HFFc6 (cell line): ENCODE measurements around the gene ASB10. TPM values are rescaled to one million over a fixed set of nuclear protein-coding genes. Genes with fewer than 3 reads are reported as not detected.
A peak's percentile ranks its signal among the peaks of the same experiment; 100 is the strongest.

Source experiments
- DNase-seq: peaks from one replicate; pipeline ENCODE4 v3.0.0-alpha.2; 2018
- H3K27ac Mint-ChIP-seq: 2 replicates; pipeline ENCODE4 v1.8.0; 2020; ENCODE audit warnings: mild to moderate bottlenecking, mixed read lengths
- H3K27me3 Mint-ChIP-seq: 2 replicates; pipeline ENCODE4 v1.8.0; 2021; ENCODE audit warnings: mild to moderate bottlenecking, moderate library complexity, mixed read lengths; ENCODE audit not compliant: insufficient read depth
- H3K36me3 Mint-ChIP-seq: 2 replicates; pipeline ENCODE4 v1.8.0; 2021; ENCODE audit warnings: low read depth, mixed read lengths
- H3K4me1 Mint-ChIP-seq: 2 replicates; pipeline ENCODE4 v1.8.0; 2020; ENCODE audit warnings: low read depth, mixed read lengths
- H3K4me3 Mint-ChIP-seq: 2 replicates; pipeline ENCODE4 v1.8.0; 2020; ENCODE audit warnings: mild to moderate bottlenecking, moderate library complexity, mixed read lengths
- H3K9me3 Mint-ChIP-seq: 2 replicates; pipeline ENCODE4 v1.8.0; 2020; ENCODE audit warnings: mild to moderate bottlenecking, mixed read lengths
- total RNA-seq, 6 experiments: library from RNA; stranded (reverse); fragmentation: NEBNext Ultra II Directional; extraction: Animal tissue kit (Norgen Biotek cat#: 25700); gene quantifications; 2 replicates in 1 of 6; 3 replicates in 5 of 6; pipeline ENCODE4 v1.2.3, GENCODE V29; 2021
- TF ChIP-seq, protein P1 (sequence below): fragments of 200-600 bp; sonication (generic); IDR thresholded peaks from 2 replicates; pipeline ENCODE4 v1.5.0; 2021; ENCODE audit warnings: antibody characterized with exemption, mild to moderate bottlenecking

The ASB10 gene
- total RNA-seq, 6 experiments from 2014 or later, result not detected

DNA sequence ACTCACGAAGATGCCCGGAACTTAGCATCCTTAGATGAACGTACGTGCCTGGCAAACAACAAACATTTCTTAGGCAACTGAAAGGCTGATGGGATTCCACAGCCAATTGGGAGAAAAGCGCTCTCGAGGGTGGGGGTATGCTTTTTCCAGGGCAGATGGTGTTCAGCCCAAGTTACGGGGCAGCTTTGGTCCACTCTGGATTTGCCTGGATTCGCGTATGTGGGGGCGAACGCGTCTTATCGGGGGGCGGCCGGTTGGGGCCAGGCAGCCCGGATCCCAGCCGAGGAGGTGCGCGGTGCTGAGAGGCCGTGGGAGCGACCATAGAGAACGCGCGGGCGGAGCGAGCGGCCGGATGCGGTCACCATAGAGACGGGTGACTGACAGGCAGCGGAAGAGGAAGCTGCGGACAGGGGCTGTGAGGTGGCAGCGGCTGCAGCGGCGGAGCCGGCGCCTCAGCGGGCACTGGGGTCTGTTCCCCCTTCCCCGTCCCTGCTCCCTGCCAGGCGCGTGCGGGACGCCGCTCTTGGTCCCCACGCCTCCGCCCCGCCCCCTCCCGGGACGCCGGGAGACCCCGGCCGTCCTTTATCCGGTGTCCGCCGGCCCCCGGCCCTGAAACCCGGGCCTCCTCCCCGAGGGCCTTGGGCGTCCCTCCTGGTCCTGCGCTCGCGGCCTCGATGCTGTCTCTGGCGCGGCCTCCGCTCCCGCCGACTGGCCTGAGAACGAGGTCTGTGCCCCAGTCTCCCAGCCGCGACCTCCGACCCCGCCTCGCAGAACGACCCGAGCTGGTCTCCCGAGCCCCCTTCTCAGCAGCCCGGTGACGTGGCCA, 45.3 kb upstream of the ASB10 start, which contains the start of gene CHPF2:
TSS of gene CHPF2 (plus strand) at position 393 of the 826 bp plus-strand sequence. CDS start 1,529 bp downstream, outside the sequence.
- TF ChIP-seq, protein P1, sequence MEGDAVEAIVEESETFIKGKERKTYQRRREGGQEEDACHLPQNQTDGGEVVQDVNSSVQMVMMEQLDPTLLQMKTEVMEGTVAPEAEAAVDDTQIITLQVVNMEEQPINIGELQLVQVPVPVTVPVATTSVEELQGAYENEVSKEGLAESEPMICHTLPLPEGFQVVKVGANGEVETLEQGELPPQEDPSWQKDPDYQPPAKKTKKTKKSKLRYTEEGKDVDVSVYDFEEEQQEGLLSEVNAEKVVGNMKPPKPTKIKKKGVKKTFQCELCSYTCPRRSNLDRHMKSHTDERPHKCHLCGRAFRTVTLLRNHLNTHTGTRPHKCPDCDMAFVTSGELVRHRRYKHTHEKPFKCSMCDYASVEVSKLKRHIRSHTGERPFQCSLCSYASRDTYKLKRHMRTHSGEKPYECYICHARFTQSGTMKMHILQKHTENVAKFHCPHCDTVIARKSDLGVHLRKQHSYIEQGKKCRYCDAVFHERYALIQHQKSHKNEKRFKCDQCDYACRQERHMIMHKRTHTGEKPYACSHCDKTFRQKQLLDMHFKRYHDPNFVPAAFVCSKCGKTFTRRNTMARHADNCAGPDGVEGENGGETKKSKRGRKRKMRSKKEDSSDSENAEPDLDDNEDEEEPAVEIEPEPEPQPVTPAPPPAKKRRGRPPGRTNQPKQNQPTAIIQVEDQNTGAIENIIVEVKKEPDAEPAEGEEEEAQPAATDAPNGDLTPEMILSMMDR, result no peak
- Mint-ChIP-seq H3K4me1 (peaks cover 55% of the 10 kb centered on the region), H3K4me3 (peak within 1 kb of the TSS; percentile 99), H3K36me3 (peaks cover 19% of the 10 kb centered on the region), H3K9me3 (no peaks in the 10 kb centered on the region), H3K27ac (peak within 1 kb of the TSS; percentile 99), H3K27me3 (peaks cover 4% of the 10 kb centered on the region)
- peak; percentile 87 for DNase-seq

DNA sequence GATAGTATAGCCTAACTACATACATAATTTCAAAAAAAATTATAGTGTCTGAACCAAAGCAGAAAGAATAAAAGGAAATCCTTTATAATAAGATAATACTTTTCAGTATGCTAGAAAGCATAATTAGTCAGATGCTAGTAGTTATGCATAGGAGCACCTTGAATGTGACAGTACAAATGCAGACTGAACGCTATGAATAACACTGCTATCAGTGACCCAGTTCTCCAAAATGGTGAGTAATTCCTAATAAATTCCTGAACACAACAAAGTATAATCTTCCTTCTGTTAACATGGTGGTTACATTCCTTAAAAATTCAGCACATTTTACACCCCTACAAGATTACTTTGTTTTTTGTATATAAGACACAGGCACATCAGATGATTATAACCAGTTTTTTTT, 44.0 kb upstream of the ASB10 start:
- Mint-ChIP-seq H3K4me3 (peak overlapping the region; percentile 99; the same call in 1 of the 2 replicates), H3K27ac (peak overlapping the region; percentile 99; the same call in 1 of the 2 replicates)
- no peak for DNase-seq

DNA sequence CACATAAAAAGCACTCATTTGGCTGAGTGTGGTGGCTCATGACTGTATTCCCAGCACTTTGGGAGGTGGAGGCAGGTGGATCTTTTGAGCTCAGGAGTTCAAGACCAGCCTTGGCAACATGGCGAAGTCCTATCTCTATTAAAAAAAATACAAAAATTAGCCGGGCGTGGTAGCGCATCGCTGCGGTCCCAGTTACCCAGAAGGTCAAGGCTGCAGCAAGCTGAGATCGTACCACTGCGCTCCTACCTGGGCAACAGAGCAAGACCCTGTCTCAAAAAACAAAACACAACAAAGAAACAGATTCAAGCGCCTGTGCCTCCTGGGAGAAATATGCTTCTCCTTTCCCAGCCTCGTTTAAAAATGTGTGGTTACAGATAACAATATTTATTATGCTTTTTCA, 42.2 kb upstream of the ASB10 start:
- no peaks in the 10 kb centered on the region for H3K9me3 Mint-ChIP-seq
- H3K27me3 Mint-ChIP-seq, result peaks cover 4% of the 10 kb centered on the region
- no peak for DNase-seq
- peaks cover 36% of the 10 kb centered on the region for H3K36me3 Mint-ChIP-seq
- no peak overlapping the region for H3K4me3 Mint-ChIP-seq
- H3K4me1 Mint-ChIP-seq, result peaks cover 58% of the 10 kb centered on the region
- TF ChIP-seq, protein P1, result no peak
- no peak overlapping the region for H3K27ac Mint-ChIP-seq

More for the DNA sequence above, 44.0 kb upstream of the ASB10 start:
- Mint-ChIP-seq H3K9me3 (no peaks in the 10 kb centered on the region), H3K27me3 (peaks cover 4% of the 10 kb centered on the region), H3K4me1 (peaks cover 55% of the 10 kb centered on the region), H3K36me3 (peaks cover 20% of the 10 kb centered on the region)
- TF ChIP-seq, protein P1, result no peak

GRCh38 chr7:151228024-151228866, 41.2 kb upstream of the ASB10 start:
- Mint-ChIP-seq H3K4me3 (peak overlapping the region; percentile 97), H3K27me3 (peaks cover 4% of the 10 kb centered on the region), H3K36me3 (peaks cover 35% of the 10 kb centered on the region), H3K4me1 (peaks cover 48% of the 10 kb centered on the region), H3K27ac (peak overlapping the region; percentile 96), H3K9me3 (no peaks in the 10 kb centered on the region)
- no peak for DNase-seq
- TF ChIP-seq, protein P1, result no peak

DNA sequence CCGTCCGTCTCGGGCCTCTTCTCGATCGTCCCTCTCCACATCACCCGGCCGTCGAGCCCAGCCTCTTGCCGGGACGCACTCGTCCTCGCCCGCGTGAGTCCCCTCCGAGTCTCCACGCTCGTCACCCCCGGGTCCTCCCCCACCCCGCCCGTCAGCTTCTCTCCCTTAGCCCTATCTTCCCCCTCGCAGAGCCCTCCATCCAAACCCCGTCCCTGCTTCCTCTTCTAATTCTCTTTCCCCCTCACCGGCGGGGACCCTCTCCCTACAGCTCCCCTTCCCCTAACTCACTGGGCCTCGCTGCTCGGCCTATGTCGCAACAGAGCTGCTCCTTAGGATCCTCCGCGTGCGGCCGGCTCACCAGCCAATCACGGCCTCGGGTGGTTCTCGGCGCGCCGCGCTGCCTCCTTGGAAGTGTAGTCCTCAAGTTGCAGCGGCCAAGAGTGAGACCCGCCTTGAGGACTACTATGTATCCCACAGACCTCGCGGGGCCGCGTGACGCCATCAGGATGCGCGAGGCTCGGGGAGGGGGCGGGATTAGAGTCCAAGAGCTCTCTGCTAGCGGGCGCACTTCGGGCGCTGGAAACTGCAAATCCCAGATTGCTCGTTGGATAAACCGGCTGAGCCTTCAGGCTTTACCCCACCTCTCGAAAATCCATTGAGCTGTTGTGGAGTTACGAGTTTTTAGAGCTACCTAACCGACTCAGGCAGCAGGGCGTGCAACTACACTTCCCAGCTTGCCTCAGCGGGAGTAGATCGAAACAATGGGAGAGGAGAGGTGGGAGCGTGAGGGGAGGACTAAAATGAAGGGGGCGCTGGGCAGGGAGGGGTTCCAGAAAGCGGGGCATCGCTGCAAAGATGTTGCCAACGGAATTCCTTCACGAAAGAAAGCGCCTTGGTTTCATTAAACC, 40.1 kb upstream of the ASB10 start, which contains the start of gene ABCF2:
TSS of gene ABCF2 (minus strand) at position 331 of the 908 bp plus-strand sequence. CDS start 747 bp downstream, outside the sequence.
- Mint-ChIP-seq H3K27me3 (no peaks in the 10 kb centered on the region; the same call in 1 of the 2 replicates), H3K4me1 (peaks cover 44% of the 10 kb centered on the region), H3K4me3 (peak within 1 kb of the TSS; percentile 97), H3K27ac (peak within 1 kb of the TSS; percentile 96), H3K36me3 (peaks cover 35% of the 10 kb centered on the region), H3K9me3 (no peaks in the 10 kb centered on the region)
- TF ChIP-seq, protein P1, result no peak; the same call in 1 of the 2 replicates
- peak; percentile 98 for DNase-seq
